ENCODE data around the gene UROS. TPM values are rescaled to one million over a fixed set of nuclear protein-coding genes. Genes with fewer than 3 reads are reported as not detected.

UROS gene
- total RNA-seq, 1 donor from 2014 or later: 82.5 TPM

DNA sequence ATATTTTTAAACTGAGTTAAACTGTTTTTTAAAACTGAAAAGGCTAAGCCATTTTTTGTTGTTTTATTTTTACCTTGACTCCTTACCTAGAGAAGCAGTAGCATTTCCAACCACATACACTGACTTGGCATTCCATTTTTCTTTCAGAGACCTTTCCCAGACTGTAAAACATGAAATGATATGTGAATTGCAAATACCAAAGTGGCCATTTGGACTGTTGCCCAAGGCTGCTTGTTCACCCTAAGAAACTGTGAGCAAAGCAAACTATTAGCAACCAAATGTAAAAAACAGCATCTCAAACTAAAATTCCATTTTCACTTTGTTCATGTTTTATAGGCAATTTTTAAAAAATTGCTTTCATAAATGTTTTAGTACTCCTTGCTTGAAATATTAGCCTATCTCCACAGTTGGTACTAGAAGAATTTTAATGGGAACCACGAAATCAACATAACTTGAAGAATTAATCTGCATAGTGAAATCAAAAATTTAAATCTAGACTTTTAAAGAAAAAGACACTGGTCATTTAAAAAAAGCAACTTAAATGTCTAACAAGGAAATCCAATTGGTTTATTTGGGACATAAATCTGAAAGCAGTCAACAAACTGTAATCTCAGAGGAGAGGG, 10.8 kb downstream of the UROS start:
- no peaks in the 10 kb centered on the region for H3K27me3 ChIP-seq (ENCODE audit: control insufficient read depth, insufficient read depth, low read length)
- H3K36me3 ChIP-seq (ENCODE audit: control insufficient read depth, insufficient read depth, low read length): no peaks in the 10 kb centered on the region
- H3K4me3 ChIP-seq (ENCODE audit: low read depth, low read length): no peak overlapping the region
- no peak for DNase-seq (ENCODE audit: low read depth)
- TF ChIP-seq, protein P1, sequence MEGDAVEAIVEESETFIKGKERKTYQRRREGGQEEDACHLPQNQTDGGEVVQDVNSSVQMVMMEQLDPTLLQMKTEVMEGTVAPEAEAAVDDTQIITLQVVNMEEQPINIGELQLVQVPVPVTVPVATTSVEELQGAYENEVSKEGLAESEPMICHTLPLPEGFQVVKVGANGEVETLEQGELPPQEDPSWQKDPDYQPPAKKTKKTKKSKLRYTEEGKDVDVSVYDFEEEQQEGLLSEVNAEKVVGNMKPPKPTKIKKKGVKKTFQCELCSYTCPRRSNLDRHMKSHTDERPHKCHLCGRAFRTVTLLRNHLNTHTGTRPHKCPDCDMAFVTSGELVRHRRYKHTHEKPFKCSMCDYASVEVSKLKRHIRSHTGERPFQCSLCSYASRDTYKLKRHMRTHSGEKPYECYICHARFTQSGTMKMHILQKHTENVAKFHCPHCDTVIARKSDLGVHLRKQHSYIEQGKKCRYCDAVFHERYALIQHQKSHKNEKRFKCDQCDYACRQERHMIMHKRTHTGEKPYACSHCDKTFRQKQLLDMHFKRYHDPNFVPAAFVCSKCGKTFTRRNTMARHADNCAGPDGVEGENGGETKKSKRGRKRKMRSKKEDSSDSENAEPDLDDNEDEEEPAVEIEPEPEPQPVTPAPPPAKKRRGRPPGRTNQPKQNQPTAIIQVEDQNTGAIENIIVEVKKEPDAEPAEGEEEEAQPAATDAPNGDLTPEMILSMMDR (IDR thresholded peaks at IDR 0.05; ENCODE audit: insufficient read depth, low read length, poor library complexity, severe bottlenecking): no peak

DNA sequence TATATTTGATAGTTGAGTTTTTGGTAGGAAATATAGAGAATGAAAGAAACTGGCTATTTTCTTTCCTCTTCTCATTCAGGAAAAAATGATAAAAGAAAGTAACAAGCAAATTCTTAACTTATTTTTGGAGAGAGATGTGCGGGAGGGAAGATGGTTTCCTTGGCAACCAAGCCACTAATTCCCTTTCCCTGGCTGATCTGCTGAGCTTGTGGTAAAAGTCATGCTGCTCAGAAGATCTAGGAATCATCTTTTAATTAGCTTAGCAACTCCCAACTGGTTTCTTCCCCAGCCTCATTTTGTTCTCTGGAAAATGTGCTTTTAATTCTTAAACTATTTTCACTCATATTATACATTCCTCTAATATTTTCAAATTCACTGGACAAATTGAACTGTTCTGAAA, 11.8 kb downstream of the UROS start:
- Histone ChIP-seq H3K36me3 (ENCODE audit: control insufficient read depth, insufficient read depth, low read length) (no peaks in the 10 kb centered on the region), H3K4me3 (ENCODE audit: low read depth, low read length) (no peak overlapping the region), H3K27me3 (ENCODE audit: control insufficient read depth, insufficient read depth, low read length) (no peaks in the 10 kb centered on the region)
- TF ChIP-seq, protein P1 (IDR thresholded peaks at IDR 0.05; ENCODE audit: insufficient read depth, low read length, poor library complexity, severe bottlenecking): no peak
- no peak for DNase-seq (ENCODE audit: low read depth)

DNA sequence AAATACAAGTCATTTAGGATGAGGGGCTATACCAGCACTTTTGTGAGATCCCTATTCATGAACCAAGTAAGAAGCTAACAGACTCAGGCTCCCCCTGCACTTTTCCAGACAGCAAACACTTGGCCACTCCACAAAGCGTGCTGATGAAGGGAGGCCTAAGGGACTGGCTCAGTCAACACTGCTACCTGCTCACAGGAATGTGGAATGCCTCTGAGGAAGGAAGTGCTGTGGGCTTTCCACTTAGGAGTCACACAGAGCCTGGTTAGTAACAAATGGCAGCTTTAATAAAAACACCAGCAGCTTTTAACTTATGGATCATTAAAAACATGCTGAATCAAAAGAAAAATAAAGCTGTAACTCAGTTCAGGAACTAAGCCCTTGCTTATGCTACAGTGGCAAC, 15.0 kb downstream of the UROS start:
- H3K36me3 ChIP-seq (ENCODE audit: control insufficient read depth, insufficient read depth, low read length): no peaks in the 10 kb centered on the region
- no peaks in the 10 kb centered on the region for H3K27me3 ChIP-seq (ENCODE audit: control insufficient read depth, insufficient read depth, low read length)
- DNase-seq (ENCODE audit: low read depth): no peak
- TF ChIP-seq, protein P1 (IDR thresholded peaks at IDR 0.05; ENCODE audit: insufficient read depth, low read length, poor library complexity, severe bottlenecking): no peak
- H3K4me3 ChIP-seq (ENCODE audit: low read depth, low read length): no peak overlapping the region

DNA sequence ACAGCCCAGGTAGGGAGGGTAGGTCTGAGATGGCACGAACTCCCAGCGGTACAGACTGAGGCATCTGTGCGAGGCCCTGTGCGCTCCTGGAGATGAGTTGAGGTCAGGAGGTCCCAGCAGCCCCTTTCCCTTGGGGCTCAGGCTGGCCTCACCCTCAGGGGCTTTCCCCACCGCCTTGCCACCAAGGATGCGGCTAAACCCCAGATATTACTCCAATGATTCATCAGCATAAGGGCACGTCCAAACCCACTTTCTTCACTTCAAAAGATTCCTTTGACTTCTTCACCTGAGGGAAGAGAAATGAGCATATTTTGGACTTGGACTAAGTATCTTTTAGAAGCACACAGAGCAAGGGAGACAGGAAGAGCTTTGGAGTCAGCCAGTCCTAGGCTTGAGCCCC, 20.3 kb downstream of the UROS start:
- Histone ChIP-seq H3K4me3 (ENCODE audit: low read depth, low read length) (no peak overlapping the region), H3K27me3 (ENCODE audit: control insufficient read depth, insufficient read depth, low read length) (no peaks in the 10 kb centered on the region), H3K36me3 (ENCODE audit: control insufficient read depth, insufficient read depth, low read length) (no peaks in the 10 kb centered on the region)
- no peak for DNase-seq (ENCODE audit: low read depth)
- TF ChIP-seq, protein P1 (IDR thresholded peaks at IDR 0.05; ENCODE audit: insufficient read depth, low read length, poor library complexity, severe bottlenecking): no peak

DNA sequence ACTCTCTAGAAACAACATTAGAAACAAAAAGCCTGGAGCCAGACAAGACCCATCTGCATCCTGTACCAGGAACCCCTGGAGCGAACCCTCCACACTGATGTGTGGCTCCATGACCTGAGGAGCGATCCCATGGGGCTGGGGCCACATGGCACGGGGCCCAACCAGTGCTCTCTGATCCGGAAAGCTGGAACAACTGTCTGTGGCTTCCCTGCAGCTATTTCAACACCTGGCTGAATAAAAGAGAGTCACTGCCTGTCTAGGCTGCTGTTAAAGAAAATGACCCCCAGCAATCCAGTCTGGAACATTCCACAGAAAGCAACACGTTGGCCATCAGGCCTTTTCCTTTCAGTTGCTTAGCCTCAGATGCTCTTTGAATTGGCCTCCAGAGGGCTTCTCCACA, 20.9 kb downstream of the UROS start:
- no peaks in the 10 kb centered on the region for H3K36me3 ChIP-seq (ENCODE audit: control insufficient read depth, insufficient read depth, low read length)
- no peak for DNase-seq (ENCODE audit: low read depth)
- H3K27me3 ChIP-seq (ENCODE audit: control insufficient read depth, insufficient read depth, low read length): no peaks in the 10 kb centered on the region
- TF ChIP-seq, protein P1 (IDR thresholded peaks at IDR 0.05; ENCODE audit: insufficient read depth, low read length, poor library complexity, severe bottlenecking): no peak
- H3K4me3 ChIP-seq (ENCODE audit: low read depth, low read length): no peak overlapping the region

DNA sequence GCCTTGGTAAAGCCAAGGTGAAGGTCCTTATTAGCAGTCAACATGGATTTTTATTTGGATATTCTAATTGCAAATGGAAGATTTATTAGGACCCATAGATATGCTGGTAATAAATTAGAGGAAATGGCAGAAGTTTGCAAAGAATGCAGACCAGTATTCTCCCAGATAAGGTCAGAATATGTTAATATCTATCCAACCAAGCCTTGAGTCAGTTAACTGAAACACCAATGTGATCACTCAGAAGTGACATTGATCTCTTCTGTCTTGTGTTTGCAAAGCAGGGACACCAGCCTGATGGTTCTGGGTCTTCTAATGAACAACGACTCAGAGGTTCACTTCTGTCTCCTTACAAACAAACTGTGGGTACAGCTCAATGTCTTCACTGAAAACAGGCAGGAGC, 21.5 kb downstream of the UROS start:
- Histone ChIP-seq H3K36me3 (ENCODE audit: control insufficient read depth, insufficient read depth, low read length) (no peaks in the 10 kb centered on the region), H3K27me3 (ENCODE audit: control insufficient read depth, insufficient read depth, low read length) (no peaks in the 10 kb centered on the region), H3K4me3 (ENCODE audit: low read depth, low read length) (no peak overlapping the region)
- DNase-seq (ENCODE audit: low read depth): no peak
- TF ChIP-seq, protein P1 (IDR thresholded peaks at IDR 0.05; ENCODE audit: insufficient read depth, low read length, poor library complexity, severe bottlenecking): no peak
